H1 (cell line): ENCODE results near the gene MTMR2. TPM values are rescaled to one million over a fixed set of nuclear protein-coding genes. Genes with fewer than 3 reads are reported as not detected.

Experiments used
- CTCF ChIA-PET: fragments of 300-600 bp; sonication (Branson Sonifier 250); formaldehyde crosslinking; loops from one replicate; lab custom pipeline; 2021; ENCODE audit not compliant: partially characterized antibody; lab: Charles Lee
- POLR2A ChIA-PET: fragments of 300-600 bp; sonication (Branson Sonifier 250); formaldehyde crosslinking; loops from one replicate; lab custom pipeline; 2021; ENCODE audit warnings: inconsistent platforms; ENCODE audit not compliant: partially characterized antibody; lab: Charles Lee
- DNase-seq, 2 experiments: peaks; one replicate each; pipeline versions ENCODE4 v3.0.0 to v3.0.0-alpha.2; 2010 to 2022; ENCODE audit warnings: low spot score in 2 of 2, low read depth in 1 of 2, mixed read lengths in 1 of 2
- FAIRE-seq: peaks from 2 replicates; lab custom pipeline; 2011; peaks lifted over from hg19 to GRCh38; lab: Jason Lieb, UNC
- H2AFZ ChIP-seq: 2 replicates; pipeline ENCODE4 v1.8.1; 2012; ENCODE audit warnings: low read length, inconsistent platforms
- H2AK5ac ChIP-seq: 2 replicates; pipeline ENCODE4 v1.6.1; 2013; ENCODE audit warnings: low read depth, low read length
- H2BK120ac ChIP-seq: replicated peaks from 2 replicates; pipeline ENCODE3; 2013; ENCODE audit warnings: low read depth, low read length, inconsistent platforms
- H2BK12ac ChIP-seq: 2 replicates; pipeline ENCODE4 v1.6.1; 2013; ENCODE audit warnings: low read depth, low read length
- H2BK15ac ChIP-seq: 2 replicates; pipeline ENCODE4 v1.6.1; 2013; ENCODE audit warnings: low read length
- H2BK20ac ChIP-seq: 2 replicates; pipeline ENCODE4 v1.6.1; 2013; ENCODE audit warnings: low read length
- H2BK5ac ChIP-seq: 2 replicates; pipeline ENCODE4 v1.6.1; 2013; ENCODE audit warnings: low read depth, low read length
- H3K14ac ChIP-seq: 2 replicates; pipeline ENCODE4 v1.6.1; 2013; ENCODE audit warnings: inconsistent platforms; ENCODE audit not compliant: insufficient read length
- H3K18ac ChIP-seq: 2 replicates; pipeline ENCODE4 v1.6.1; 2013; ENCODE audit warnings: low read length; ENCODE audit errors: extremely low read depth
- H3K23ac ChIP-seq: 2 replicates; pipeline ENCODE4 v1.6.1; 2013; ENCODE audit warnings: inconsistent platforms; ENCODE audit not compliant: insufficient read length
- H3K23me2 ChIP-seq: 2 replicates; pipeline ENCODE4 v1.6.1; 2013; ENCODE audit warnings: low read depth, low read length
- H3K27ac ChIP-seq: 2 replicates; pipeline ENCODE4 v1.6.1; 2011; ENCODE audit warnings: low read depth, low read length, inconsistent platforms
- H3K27me3 ChIP-seq, 4 experiments: replicated peaks in 1 of 4; 1 replicate in 1 of 4; 2 replicates in 3 of 4; pipeline versions ENCODE4 v1.6.1 to v1.8.1; 2011 to 2013; ENCODE audit warnings: low read length in 3 of 4, mild to moderate bottlenecking in 3 of 4, inconsistent platforms in 2 of 4, mixed read lengths in 2 of 4, moderate library complexity in 1 of 4; ENCODE audit not compliant: control insufficient read depth in 3 of 4, insufficient read depth in 3 of 4; ENCODE audit errors: extremely low read depth in 1 of 4
- H3K36me3 ChIP-seq, 4 experiments: 2 replicates each; pipeline versions ENCODE4 v1.6.1 to v1.8.1; 2011 to 2013; ENCODE audit warnings: mild to moderate bottlenecking in 4 of 4, low read length in 3 of 4, moderate library complexity in 2 of 4, control low read depth in 1 of 4, inconsistent platforms in 1 of 4; ENCODE audit not compliant: insufficient read depth in 4 of 4, control insufficient read depth in 2 of 4
- H3K4ac ChIP-seq: replicated peaks from 2 replicates; pipeline ENCODE3; 2013; ENCODE audit warnings: low read length, low read depth, mixed read lengths, inconsistent platforms; ENCODE audit not compliant: insufficient read length
- H3K4me1 ChIP-seq, 4 experiments: replicated peaks in 1 of 4; 1 replicate in 1 of 4; 2 replicates in 3 of 4; pipeline versions ENCODE4 v1.6.1 to v1.8.1; 2011 to 2013; ENCODE audit warnings: low read length in 3 of 4, inconsistent platforms in 2 of 4, mixed read lengths in 1 of 4; ENCODE audit not compliant: insufficient read depth in 4 of 4, control insufficient read depth in 3 of 4
- H3K4me2 ChIP-seq, 2 experiments: 2 replicates each; pipeline versions ENCODE4 v1.6.1 to v1.8.1; 2011 to 2013; ENCODE audit warnings: low read depth in 2 of 2, low read length in 2 of 2, control low read depth in 1 of 2, inconsistent platforms in 1 of 2, mild to moderate bottlenecking in 1 of 2; ENCODE audit not compliant: insufficient read depth in 1 of 2
- H3K4me3 ChIP-seq, 4 experiments: fragments of 200-600, 300-600 bp in 1 of 4; sonication (generic), shearing (Covaris generic), sonication (Bioruptor Twin) in 1 of 4; 2 replicates each; pipeline versions ENCODE4 v1.5.1 to v1.8.1; 2011 to 2016; ENCODE audit warnings: low read length in 4 of 4, low read depth in 3 of 4, control low read depth in 2 of 4, inconsistent platforms in 2 of 4, mild to moderate bottlenecking in 2 of 4, mixed read lengths in 1 of 4, moderate library complexity in 1 of 4; ENCODE audit not compliant: insufficient read depth in 2 of 4; ENCODE audit errors: extremely low read depth in 1 of 4
- H3K56ac ChIP-seq: replicated peaks from 2 replicates; pipeline ENCODE3; 2013; ENCODE audit warnings: low read depth, mild to moderate bottlenecking, mixed read lengths, low read length, inconsistent platforms; ENCODE audit not compliant: insufficient read length
- H3K79me1 ChIP-seq: 2 replicates; pipeline ENCODE4 v1.6.1; 2013; ENCODE audit warnings: low read depth, low read length, control low read depth
- H3K79me2 ChIP-seq, 2 experiments: 2 replicates each; pipeline versions ENCODE4 v1.6.1 to v1.8.1; 2012 to 2013; ENCODE audit warnings: low read length in 2 of 2, mild to moderate bottlenecking in 2 of 2, inconsistent platforms in 1 of 2; ENCODE audit not compliant: insufficient read depth in 2 of 2, control insufficient read depth in 1 of 2
- H3K9ac ChIP-seq, 4 experiments: replicated peaks in 1 of 4; 1 replicate in 1 of 4; 2 replicates in 3 of 4; pipeline versions ENCODE4 v1.6.1 to v1.8.1; 2011 to 2013; ENCODE audit warnings: low read depth in 3 of 4, low read length in 3 of 4, control low read depth in 2 of 4, mild to moderate bottlenecking in 2 of 4, moderate library complexity in 2 of 4, inconsistent platforms in 1 of 4; ENCODE audit errors: extremely low read depth in 1 of 4
- H3K9me3 ChIP-seq, 2 experiments: 2 replicates each; pipeline versions ENCODE4 v1.6.1 to v1.8.1; 2012 to 2013; ENCODE audit warnings: mild to moderate bottlenecking in 2 of 2, moderate library complexity in 2 of 2, control low read depth in 1 of 2, inconsistent platforms in 1 of 2, low read depth in 1 of 2, low read length in 1 of 2, mixed read lengths in 1 of 2; ENCODE audit not compliant: insufficient read depth in 2 of 2
- H4K20me1 ChIP-seq, 2 experiments: replicated peaks in 1 of 2; 2 replicates each; pipeline versions ENCODE3 to v1.8.1; 2011 to 2013; ENCODE audit warnings: inconsistent platforms in 2 of 2, low read length in 2 of 2, mild to moderate bottlenecking in 1 of 2; ENCODE audit not compliant: insufficient read depth in 2 of 2, control insufficient read depth in 1 of 2
- H4K5ac ChIP-seq: 2 replicates; pipeline ENCODE4 v1.6.1; 2013; ENCODE audit warnings: low read length, low read depth, mixed read lengths, inconsistent platforms; ENCODE audit not compliant: insufficient read length
- H4K8ac ChIP-seq: 2 replicates; pipeline ENCODE4 v1.8.0; 2013; ENCODE audit warnings: mild to moderate bottlenecking, moderate library complexity, low read length, inconsistent platforms; ENCODE audit not compliant: insufficient read depth; ENCODE audit errors: extremely low read depth
- H4K91ac ChIP-seq: replicated peaks from 2 replicates; pipeline ENCODE3; 2013; ENCODE audit warnings: low read length, mixed read lengths, inconsistent platforms; ENCODE audit not compliant: insufficient read length
- BACH1 ChIP-seq: IDR thresholded peaks from 2 replicates; pipeline ENCODE4 v1.6.1; 2012; ENCODE audit warnings: low read length, improper control_type of control experiment
- BRCA1 ChIP-seq: IDR thresholded peaks from 2 replicates; pipeline ENCODE4 v1.6.1; 2012; ENCODE audit warnings: low read depth, low read length, improper control_type of control experiment
- CBX8 ChIP-seq: fragments of 300-800, 300-1000 bp; sonication (generic); IDR thresholded peaks from 2 replicates; pipeline ENCODE4 v1.7.1; 2016; ENCODE audit warnings: low read depth, low read length, borderline replicate concordance
- EZH2 ChIP-seq: fragments of 200-600 bp; sonication (generic); IDR thresholded peaks from 2 replicates; pipeline ENCODE4 v1.7.1; 2012; ENCODE audit warnings: low read depth, mild to moderate bottlenecking, moderate library complexity, low read length, inconsistent platforms; ENCODE audit not compliant: severe bottlenecking
- GABPA ChIP-seq: IDR thresholded peaks from 2 replicates; pipeline ENCODE4 v1.6.1; 2011; ENCODE audit warnings: mild to moderate bottlenecking, low read length, moderate library complexity, borderline replicate concordance; ENCODE audit not compliant: insufficient read depth
- GTF2F1 ChIP-seq: IDR thresholded peaks from 2 replicates; pipeline ENCODE4 v1.6.1; 2012; ENCODE audit warnings: low read depth, low read length, improper control_type of control experiment, borderline replicate concordance
- PHF8 ChIP-seq: fragments of 200-600 bp; sonication (generic); conservative IDR thresholded peaks from 2 replicates; pipeline ENCODE4 v1.7.1; 2012; ENCODE audit warnings: low read depth, mild to moderate bottlenecking, inconsistent platforms, low read length, moderate library complexity
- RFX5 ChIP-seq: IDR thresholded peaks from 2 replicates; pipeline ENCODE4 v1.6.1; 2011; ENCODE audit warnings: low read depth, low read length, improper control_type of control experiment, borderline replicate concordance
- SIN3A ChIP-seq, 2 experiments: IDR thresholded peaks in 1 of 2; conservative IDR thresholded peaks in 1 of 2; 2 replicates each; pipeline ENCODE4 v1.6.1; 2011 to 2012; ENCODE audit warnings: low read length in 2 of 2, improper control_type of control experiment in 1 of 2, low read depth in 1 of 2, mild to moderate bottlenecking in 1 of 2
- SRF ChIP-seq: IDR thresholded peaks from 2 replicates; pipeline ENCODE4 v1.6.1; 2011; ENCODE audit warnings: mild to moderate bottlenecking, low read depth, low read length, moderate library complexity
- TAF1 ChIP-seq: IDR thresholded peaks from 2 replicates; pipeline ENCODE4 v1.6.1; 2011; ENCODE audit warnings: mild to moderate bottlenecking, low read depth, low read length
- TEAD4 ChIP-seq: IDR thresholded peaks from 2 replicates; pipeline ENCODE4 v1.6.1; 2012; ENCODE audit warnings: low read depth, low read length, inconsistent platforms, mixed read lengths
- WGBS, 2 experiments: shearing (Covaris generic) in 1 of 2; methylation state at CpG; one replicate each; pipeline versions ENCODE4 v1.1.6 to v1.1.7; 2013 to 2015; ENCODE audit warnings: low lambda C conversion rate in 2 of 2, mixed read lengths in 2 of 2, inconsistent platforms in 1 of 2, low coverage in 1 of 2, missing lambda C conversion rate in 1 of 2; ENCODE audit not compliant: insufficient replicate concordance in 2 of 2, insufficient coverage in 1 of 2, insufficient read length in 1 of 2; ENCODE audit errors: extremely low coverage in 1 of 2, missing lambda C conversion rate in 1 of 2; 5-methylcytosine and 5-hydroxymethylcytosine counted together
- polyA plus RNA-seq, 7 experiments: library from polyadenylated mRNA; depleted of rRNA in 3 of 7; stranded (reverse) in 5 of 7; unstranded in 2 of 7; fragments of >200 nt in 5 of 7; fragments of 200-250 nt in 2 of 7; gene quantifications; 1 replicate in 5 of 7; 2 replicates in 1 of 7; 4 replicates in 1 of 7; pipeline versions ENCODE4 v1.2.1 to v1.2.3, GENCODE V29; 2011 to 2013; ENCODE audit warnings: missing spikeins in 2 of 7, mixed read lengths in 2 of 7
- total RNA-seq: library from RNA; stranded (reverse); fragmentation: NEBNext Ultra II Directional; extraction: Animal tissue kit (Norgen Biotek cat#: 25700); gene quantifications from 2 replicates; pipeline ENCODE4 v1.2.1, GENCODE V29; 2021
- TF ChIP-seq, protein P1 (sequence below): IDR thresholded peaks from 2 replicates; pipeline ENCODE4 v1.6.1; 2011; ENCODE audit warnings: low read length, improper control_type of control experiment

The MTMR2 gene
- total and polyA plus RNA-seq, 2 of the 8 experiments (the other 6 are each of a cell fraction or from before 2014, with no cell fraction given), result 16.7 to 52.9 TPM

DNA sequence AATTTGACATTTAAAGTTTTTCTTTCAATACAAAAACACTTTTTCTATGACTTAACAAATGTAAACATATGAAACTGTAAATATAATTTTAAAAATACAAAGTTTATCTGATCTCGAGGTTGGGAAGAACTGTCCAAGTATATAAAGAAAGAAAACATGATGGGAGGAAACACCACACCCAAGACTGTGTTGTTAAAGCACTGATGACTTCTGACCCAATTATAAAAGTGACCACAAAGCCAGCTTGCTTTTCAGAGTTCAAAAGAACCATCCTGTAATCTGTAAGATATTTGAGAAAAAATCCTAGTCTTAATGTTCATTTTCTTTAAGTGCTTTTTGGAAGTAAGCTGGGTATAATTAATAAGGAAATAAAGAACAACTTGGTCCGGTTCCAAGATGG lies 118.0 kb downstream of the MTMR2 start:
- no peak overlapping the region for H4K8ac ChIP-seq
- H2BK120ac ChIP-seq, result no peak overlapping the region
- no peak overlapping the region for H3K23ac ChIP-seq
- H3K4me1 ChIP-seq, result no peaks in the 10 kb centered on the region
- 89% methylated on average over 2 of the region's 2 CpGs; no CpG with 5 or more reads in 1 of the 2 experiments for WGBS, 2 experiments
- no peak overlapping the region for H4K5ac ChIP-seq
- no peak overlapping the region for H3K4me2 ChIP-seq
- no peak overlapping the region for H3K14ac ChIP-seq
- H2BK12ac ChIP-seq, result no peak overlapping the region
- no peak overlapping the region for H4K91ac ChIP-seq
- H3K79me2 ChIP-seq, result no peaks in the 10 kb centered on the region; a peak in 1 of 4 replicates
- H3K4ac ChIP-seq, result no peak overlapping the region
- DNase-seq, result no peak
- H2BK5ac ChIP-seq, result no peak overlapping the region
- no peak overlapping the region for H2AFZ ChIP-seq
- H3K9me3 ChIP-seq, result peaks cover 12 to 14% of the 10 kb centered on the region in 2 experiments; a peak in 3 of 4 replicates
- H3K18ac ChIP-seq, result no peak overlapping the region
- no peak for FAIRE-seq
- H3K23me2 ChIP-seq, result no peaks in the 10 kb centered on the region
- H2BK15ac ChIP-seq, result no peak overlapping the region
- POLR2A ChIA-PET, result interaction anchor here (4.8 kb wide), 1 partner anchor 16 kb away, joined by 20 read pairs; the partner anchor contains the start of genes CEP57 and FAM76B
- H4K20me1 ChIP-seq, result no peaks in the 10 kb centered on the region
- H3K27me3 ChIP-seq, result no peaks in the 10 kb centered on the region
- no peak overlapping the region for H2AK5ac ChIP-seq
- no peak overlapping the region for H2BK20ac ChIP-seq
- CTCF ChIA-PET, result no interaction called here
- no peak overlapping the region for H3K27ac ChIP-seq
- H3K79me1 ChIP-seq, result no peaks in the 10 kb centered on the region
- H3K36me3 ChIP-seq, result peaks cover 5 to 50% (median 30%) of the 10 kb centered on the region in 4 experiments; a peak in 7 of 8 replicates
- H3K9ac ChIP-seq, result no peak overlapping the region
- no peak overlapping the region for H3K4me3 ChIP-seq
- H3K56ac ChIP-seq, result no peak overlapping the region
- TF ChIP-seq PHF8, result no peak
- no peak for TF ChIP-seq BRCA1
- no peak for TF ChIP-seq SIN3A (conservative IDR thresholded peaks at IDR 0.05 in 1 of 2, IDR thresholded peaks at IDR 0.05 in 1 of 2; ENCODE audit: low read depth in 1 of 2, low read length in 2 of 2)
- TF ChIP-seq TAF1, result no peak
- TF ChIP-seq, protein P1, sequence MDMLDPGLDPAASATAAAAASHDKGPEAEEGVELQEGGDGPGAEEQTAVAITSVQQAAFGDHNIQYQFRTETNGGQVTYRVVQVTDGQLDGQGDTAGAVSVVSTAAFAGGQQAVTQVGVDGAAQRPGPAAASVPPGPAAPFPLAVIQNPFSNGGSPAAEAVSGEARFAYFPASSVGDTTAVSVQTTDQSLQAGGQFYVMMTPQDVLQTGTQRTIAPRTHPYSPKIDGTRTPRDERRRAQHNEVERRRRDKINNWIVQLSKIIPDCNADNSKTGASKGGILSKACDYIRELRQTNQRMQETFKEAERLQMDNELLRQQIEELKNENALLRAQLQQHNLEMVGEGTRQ, result no peak
- no peak for TF ChIP-seq GTF2F1
- no peak for TF ChIP-seq BACH1
- no peak for TF ChIP-seq EZH2
- TF ChIP-seq GABPA, result no peak
- no peak for TF ChIP-seq RFX5
- no peak for TF ChIP-seq SRF
- no peak for TF ChIP-seq CBX8
- TF ChIP-seq TEAD4, result no peak
